H1 (cell line): ENCODE measurements around the gene RNF157.

Experiments used
- E2F6 ChIP-seq: IDR thresholded peaks from 2 replicates; pipeline ENCODE4 v1.6.1; 2012; ENCODE audit warnings: inconsistent platforms
- MAFK ChIP-seq: IDR thresholded peaks from 2 replicates; pipeline ENCODE4 v1.6.1; 2012; ENCODE audit warnings: low read depth, mild to moderate bottlenecking, improper control_type of control experiment, low read length
- POLR2A ChIP-seq, 2 experiments: IDR thresholded peaks; 1 replicate in 1 of 2; 2 replicates in 1 of 2; pipeline ENCODE4 v1.6.1; 2011; ENCODE audit warnings: low read depth in 2 of 2, low read length in 2 of 2, mild to moderate bottlenecking in 2 of 2; ENCODE audit errors: control extremely low read depth in 1 of 2
- SP4 ChIP-seq: IDR thresholded peaks from 2 replicates; pipeline ENCODE4 v1.6.1; 2012; ENCODE audit warnings: low read length, inconsistent platforms
- SRF ChIP-seq: IDR thresholded peaks from 2 replicates; pipeline ENCODE4 v1.6.1; 2011; ENCODE audit warnings: mild to moderate bottlenecking, low read depth, low read length, moderate library complexity
- SUZ12 ChIP-seq: fragments of 200-600 bp; sonication (generic); IDR thresholded peaks from 2 replicates; pipeline ENCODE4 v1.6.1; 2012; ENCODE audit warnings: mild to moderate bottlenecking, inconsistent platforms, low read length, moderate library complexity, mixed read lengths
- TF ChIP-seq, protein P1 (sequence below), 3 experiments: IDR thresholded peaks; 1 replicate in 2 of 3; 2 replicates in 1 of 3; pipeline versions ENCODE4 v1.5.1 to v1.6.1; 2011; ENCODE audit warnings: low read length in 3 of 3, mild to moderate bottlenecking in 3 of 3, inconsistent platforms in 2 of 3, low read depth in 1 of 3, moderate library complexity in 1 of 3; ENCODE audit not compliant: insufficient read depth in 1 of 3; ENCODE audit errors: control extremely low read depth in 1 of 3
- TF ChIP-seq, protein P2 (sequence below): IDR thresholded peaks from 2 replicates; pipeline ENCODE4 v1.6.1; 2012; ENCODE audit warnings: inconsistent platforms

DNA sequence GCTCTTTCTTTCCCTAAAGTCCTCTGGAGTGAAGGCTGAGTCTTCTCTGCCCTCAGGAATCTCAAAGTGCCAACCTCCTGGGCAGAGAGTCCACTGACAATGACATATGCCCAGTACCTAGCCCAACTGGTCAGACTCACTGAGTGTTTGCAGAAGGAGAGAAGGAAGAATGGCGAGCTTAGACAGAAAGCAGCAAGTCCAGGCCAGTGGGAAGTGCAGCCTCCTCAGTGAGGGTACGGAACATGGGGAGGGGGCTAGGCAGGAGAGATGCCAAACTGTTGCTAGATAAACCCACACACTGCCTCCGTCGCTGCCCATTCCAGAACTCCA, 137.4 kb downstream of the RNF157 start:
- no peak for TF ChIP-seq POLR2A (IDR thresholded peaks at IDR 0.05; ENCODE audit: control extremely low read depth in 1 of 2, low read depth in 2 of 2, low read length in 2 of 2)
- TF ChIP-seq SRF: no peak
- TF ChIP-seq, protein P1, sequence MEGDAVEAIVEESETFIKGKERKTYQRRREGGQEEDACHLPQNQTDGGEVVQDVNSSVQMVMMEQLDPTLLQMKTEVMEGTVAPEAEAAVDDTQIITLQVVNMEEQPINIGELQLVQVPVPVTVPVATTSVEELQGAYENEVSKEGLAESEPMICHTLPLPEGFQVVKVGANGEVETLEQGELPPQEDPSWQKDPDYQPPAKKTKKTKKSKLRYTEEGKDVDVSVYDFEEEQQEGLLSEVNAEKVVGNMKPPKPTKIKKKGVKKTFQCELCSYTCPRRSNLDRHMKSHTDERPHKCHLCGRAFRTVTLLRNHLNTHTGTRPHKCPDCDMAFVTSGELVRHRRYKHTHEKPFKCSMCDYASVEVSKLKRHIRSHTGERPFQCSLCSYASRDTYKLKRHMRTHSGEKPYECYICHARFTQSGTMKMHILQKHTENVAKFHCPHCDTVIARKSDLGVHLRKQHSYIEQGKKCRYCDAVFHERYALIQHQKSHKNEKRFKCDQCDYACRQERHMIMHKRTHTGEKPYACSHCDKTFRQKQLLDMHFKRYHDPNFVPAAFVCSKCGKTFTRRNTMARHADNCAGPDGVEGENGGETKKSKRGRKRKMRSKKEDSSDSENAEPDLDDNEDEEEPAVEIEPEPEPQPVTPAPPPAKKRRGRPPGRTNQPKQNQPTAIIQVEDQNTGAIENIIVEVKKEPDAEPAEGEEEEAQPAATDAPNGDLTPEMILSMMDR (IDR thresholded peaks at IDR 0.05; ENCODE audit: control extremely low read depth in 1 of 3, insufficient read depth in 1 of 3, low read depth in 1 of 3, low read length in 3 of 3): no peak
- TF ChIP-seq MAFK: no peak
- no peak for TF ChIP-seq SUZ12
- TF ChIP-seq E2F6: no peak
- no peak for TF ChIP-seq SP4
- TF ChIP-seq, protein P2, sequence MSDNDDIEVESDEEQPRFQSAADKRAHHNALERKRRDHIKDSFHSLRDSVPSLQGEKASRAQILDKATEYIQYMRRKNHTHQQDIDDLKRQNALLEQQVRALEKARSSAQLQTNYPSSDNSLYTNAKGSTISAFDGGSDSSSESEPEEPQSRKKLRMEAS: no peak
